Measurements from ENCODE around the gene COG7.

- no peak for TF ChIP-seq CTCF (conservative IDR thresholded peaks at IDR 0.05 in 1 of 2, IDR thresholded peaks at IDR 0.05 in 1 of 2; ENCODE audit: low read depth in 1 of 2, low read length in 2 of 2)
- no peak for TF ChIP-seq EZH2 (IDR thresholded peaks at IDR 0.05; ENCODE audit: low read length, missing control alignments)
These were observed 43.5 kb downstream of the COG7 start for GRCh38 chr16:23409522-23409921.
